Hepatocyte (in vitro differentiated cells): Measurements from ENCODE around the gene GON7. TPM values are rescaled to one million over a fixed set of nuclear protein-coding genes. Genes with fewer than 3 reads are reported as not detected.
A peak's percentile ranks its signal among the peaks of the same experiment; 100 is the strongest.

Experiments
- DNase-seq: peaks from one replicate; pipeline ENCODE4 v3.0.0-alpha.2; 2016; ENCODE audit warnings: low spot score
- H2AFZ ChIP-seq: fragments of 200-600 bp; sonication (generic); 2 replicates; pipeline ENCODE4 v1.6.0; 2016; ENCODE audit warnings: antibody characterized with exemption, mild to moderate bottlenecking
- H3K27ac ChIP-seq: fragments of 200-600 bp; sonication (generic); 2 replicates; pipeline ENCODE4 v1.5.1; 2016; ENCODE audit warnings: mild to moderate bottlenecking
- H3K27me3 ChIP-seq: fragments of 200-600 bp; sonication (generic); 2 replicates; pipeline ENCODE4 v1.6.1; 2016
- H3K36me3 ChIP-seq: fragments of 200-600 bp; sonication (generic); replicated peaks from 2 replicates; pipeline ENCODE4 v1.5.1; 2016; ENCODE audit warnings: low read depth; ENCODE audit not compliant: insufficient read depth
- H3K4me1 ChIP-seq: fragments of 200-600 bp; sonication (generic); 2 replicates; pipeline ENCODE4 v1.5.1; 2016; ENCODE audit warnings: mild to moderate bottlenecking, moderate library complexity; ENCODE audit not compliant: insufficient read depth
- H3K4me2 ChIP-seq: fragments of 200-600 bp; sonication (generic); 2 replicates; pipeline ENCODE4 v1.6.0; 2016
- H3K4me3 ChIP-seq: fragments of 200-600 bp; sonication (generic); 2 replicates; pipeline ENCODE4 v1.5.1; 2016; ENCODE audit warnings: mild to moderate bottlenecking
- H3K79me2 ChIP-seq: fragments of 200-600 bp; sonication (generic); 2 replicates; pipeline ENCODE4 v1.6.0; 2017; ENCODE audit warnings: mild to moderate bottlenecking
- H3K9me2 ChIP-seq: fragments of 200-600 bp; sonication (generic); replicated peaks from 2 replicates; pipeline ENCODE4 v1.6.0; 2017; ENCODE audit warnings: mild to moderate bottlenecking; ENCODE audit not compliant: insufficient read depth
- H3K9me3 ChIP-seq: fragments of 200-600 bp; sonication (generic); 2 replicates; pipeline ENCODE4 v1.5.1; 2016; ENCODE audit warnings: low read depth, mild to moderate bottlenecking
- H4K20me1 ChIP-seq: fragments of 200-600 bp; sonication (generic); 2 replicates; pipeline ENCODE4 v1.6.0; 2016; ENCODE audit warnings: mild to moderate bottlenecking; ENCODE audit not compliant: insufficient read depth, poor library complexity, severe bottlenecking
- EZH2 ChIP-seq: fragments of 200-600 bp; sonication (generic); IDR thresholded peaks from 2 replicates; pipeline ENCODE4 v1.6.1; 2016; ENCODE audit warnings: antibody characterized with exemption, mild to moderate bottlenecking, borderline replicate concordance
- EZH2phosphoT487 ChIP-seq: fragments of 200-600 bp; sonication (generic); IDR thresholded peaks from one replicate; pipeline ENCODE4 v1.6.1; 2018; ENCODE audit warnings: antibody characterized with exemption, mild to moderate bottlenecking, low read depth, moderate library complexity; ENCODE audit not compliant: unreplicated experiment, severe bottlenecking
- whole genome bisulfite sequencing: methylation state at CpG from one replicate; pipeline ENCODE4 v1.1.6; 2016; ENCODE audit warnings: low lambda C conversion rate; ENCODE audit errors: missing lambda C conversion rate; 5-methylcytosine and 5-hydroxymethylcytosine counted together
- polyA plus RNA-seq: library from polyadenylated mRNA; unstranded; fragments of >200 nt; fragmentation: Nextera tagmentation; extraction: Ambion mirVana; gene quantifications from 2 replicates; pipeline ENCODE4 v1.2.1, GENCODE V29; 2016
- total RNA-seq: library from RNA; depleted of rRNA; stranded (reverse); fragments of >200 nt; gene quantifications from 2 replicates; pipeline ENCODE4 v1.2.3, GENCODE V29; 2014
- TF ChIP-seq, protein P1 (sequence below): fragments of 200-600 bp; sonication (generic); IDR thresholded peaks from 2 replicates; pipeline ENCODE4 v1.5.1; 2016; ENCODE audit warnings: antibody characterized with exemption, mild to moderate bottlenecking; ENCODE audit not compliant: poor library complexity

Gene GON7
- total and polyA plus RNA-seq, 2 experiments from 2014 or later: 13.7 to 22.7 TPM

DNA sequence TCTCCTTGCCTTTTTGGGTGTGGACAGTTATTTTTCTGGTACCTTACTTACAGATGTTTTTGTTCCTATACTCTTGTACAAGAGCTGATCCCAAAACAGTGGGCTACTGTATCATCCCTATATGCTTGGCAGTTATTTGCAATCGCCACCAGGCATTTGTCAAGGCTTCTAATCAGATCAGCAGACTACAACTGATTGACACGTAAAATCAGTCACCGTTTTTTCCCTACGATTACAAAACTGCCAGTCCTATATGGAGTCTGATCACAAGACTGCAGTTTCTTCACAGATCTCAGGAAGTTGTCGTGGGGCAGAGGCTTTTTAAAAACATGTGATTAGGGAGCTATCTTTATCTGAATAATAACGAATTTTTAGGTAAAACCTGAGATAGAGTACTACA, 20.4 kb downstream of the GON7 start:
- Histone ChIP-seq H3K36me3 (no peaks in the 10 kb centered on the region), H3K27me3 (no peaks in the 10 kb centered on the region), H3K9me2 (no peaks in the 10 kb centered on the region), H4K20me1 (peaks cover 5% of the 10 kb centered on the region), H3K27ac (no peak overlapping the region), H3K4me2 (peak overlapping the region; percentile 85), H2AFZ (no peak overlapping the region), H3K4me1 (peaks cover 8% of the 10 kb centered on the region), H3K4me3 (no peak overlapping the region), H3K79me2 (peaks cover 54% of the 10 kb centered on the region), H3K9me3 (no peaks in the 10 kb centered on the region)
- DNase-seq: no peak
- 92% methylated on average over 6 of the region's 6 CpGs for WGBS
- TF ChIP-seq, protein P1, sequence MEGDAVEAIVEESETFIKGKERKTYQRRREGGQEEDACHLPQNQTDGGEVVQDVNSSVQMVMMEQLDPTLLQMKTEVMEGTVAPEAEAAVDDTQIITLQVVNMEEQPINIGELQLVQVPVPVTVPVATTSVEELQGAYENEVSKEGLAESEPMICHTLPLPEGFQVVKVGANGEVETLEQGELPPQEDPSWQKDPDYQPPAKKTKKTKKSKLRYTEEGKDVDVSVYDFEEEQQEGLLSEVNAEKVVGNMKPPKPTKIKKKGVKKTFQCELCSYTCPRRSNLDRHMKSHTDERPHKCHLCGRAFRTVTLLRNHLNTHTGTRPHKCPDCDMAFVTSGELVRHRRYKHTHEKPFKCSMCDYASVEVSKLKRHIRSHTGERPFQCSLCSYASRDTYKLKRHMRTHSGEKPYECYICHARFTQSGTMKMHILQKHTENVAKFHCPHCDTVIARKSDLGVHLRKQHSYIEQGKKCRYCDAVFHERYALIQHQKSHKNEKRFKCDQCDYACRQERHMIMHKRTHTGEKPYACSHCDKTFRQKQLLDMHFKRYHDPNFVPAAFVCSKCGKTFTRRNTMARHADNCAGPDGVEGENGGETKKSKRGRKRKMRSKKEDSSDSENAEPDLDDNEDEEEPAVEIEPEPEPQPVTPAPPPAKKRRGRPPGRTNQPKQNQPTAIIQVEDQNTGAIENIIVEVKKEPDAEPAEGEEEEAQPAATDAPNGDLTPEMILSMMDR: no peak
- TF ChIP-seq EZH2phosphoT487 (no peak), EZH2 (no peak)

DNA sequence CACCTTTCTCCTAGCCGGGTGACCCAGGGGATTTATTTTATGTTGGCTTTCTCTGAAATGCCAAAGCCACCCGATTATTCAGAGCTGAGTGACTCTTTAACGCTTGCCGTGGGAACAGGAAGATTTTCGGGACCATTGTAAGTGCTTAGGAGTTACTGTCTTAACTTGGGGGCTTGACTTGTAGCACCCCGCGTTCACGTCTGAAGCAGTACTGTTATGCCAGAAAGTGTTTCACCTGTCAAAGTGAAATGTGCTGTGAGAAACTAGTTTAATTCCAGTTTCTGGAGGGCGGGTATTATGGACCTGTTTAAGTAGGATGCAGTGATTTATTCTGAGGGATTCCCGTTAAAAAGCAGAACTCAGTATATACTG, 21.5 kb downstream of the GON7 start:
- no peaks in the 10 kb centered on the region for H3K9me2 ChIP-seq
- peak overlapping the region; percentile 100 for H3K27ac ChIP-seq
- H3K4me1 ChIP-seq: peaks cover 8% of the 10 kb centered on the region
- peak overlapping the region; percentile 96 for H3K4me3 ChIP-seq
- H3K9me3 ChIP-seq: no peaks in the 10 kb centered on the region
- WGBS: 2% methylated on average over 10 of the region's 10 CpGs
- no peak for DNase-seq
- no peak for TF ChIP-seq EZH2
- no peak for TF ChIP-seq EZH2phosphoT487
- TF ChIP-seq, protein P1: no peak
- peak overlapping the region; percentile 96 for H2AFZ ChIP-seq
- H3K36me3 ChIP-seq: no peaks in the 10 kb centered on the region
- peak overlapping the region; percentile 85 for H3K4me2 ChIP-seq
- H4K20me1 ChIP-seq: peaks cover 5% of the 10 kb centered on the region
- H3K27me3 ChIP-seq: no peaks in the 10 kb centered on the region
- H3K79me2 ChIP-seq: peaks cover 54% of the 10 kb centered on the region

DNA sequence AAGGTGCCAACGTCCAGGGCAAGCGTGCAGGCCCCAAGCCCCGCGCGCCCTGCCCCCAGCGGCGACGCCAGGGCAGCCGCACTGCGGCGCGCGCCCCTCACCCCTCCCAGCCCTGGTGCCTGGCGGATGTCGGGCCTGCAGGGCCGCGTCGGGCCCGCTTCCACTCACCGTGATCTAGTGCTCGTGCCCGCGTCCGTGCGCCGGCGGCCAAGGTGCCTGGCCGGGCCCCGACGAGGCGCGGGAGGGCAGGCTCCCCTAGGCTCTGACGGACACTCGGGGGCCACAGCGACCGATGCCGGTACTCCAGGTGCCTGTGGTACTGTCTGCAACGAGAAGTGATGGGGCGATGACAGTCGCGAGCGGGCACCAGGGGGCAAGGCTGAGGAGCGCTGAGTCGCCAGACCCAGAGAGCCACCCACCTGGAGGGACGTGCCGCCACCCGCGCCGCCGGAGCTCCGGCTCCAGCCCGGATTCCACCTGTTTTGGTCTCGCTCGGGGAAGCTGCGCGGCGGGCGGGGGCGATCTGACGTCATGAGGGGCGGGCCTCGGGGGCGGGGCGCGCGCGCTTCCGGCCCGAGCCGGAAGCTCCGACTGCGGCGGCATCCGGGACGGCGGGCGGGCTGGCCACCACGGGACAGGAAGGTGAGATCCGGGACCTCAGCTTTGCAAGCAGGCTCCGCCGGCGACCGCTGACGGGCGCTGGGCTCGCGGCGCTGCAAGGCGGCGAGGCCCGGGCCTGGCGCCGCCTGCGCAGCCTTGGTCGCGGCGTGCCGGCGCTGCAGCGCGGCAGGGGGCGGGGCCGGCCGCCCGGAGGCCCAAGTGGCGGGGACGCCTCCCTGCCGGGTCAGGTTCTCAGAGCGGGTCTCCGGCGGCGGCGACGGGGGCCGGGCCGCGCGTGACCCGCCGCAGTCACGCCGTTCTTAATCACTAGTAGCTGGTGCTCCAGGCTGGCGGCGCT, 22.2 kb downstream of the GON7 start, which contains the start of the genes LYSET and MOAP1:
Gene LYSET (plus strand): TSS at position 927 of the 958 bp plus-strand sequence. CDS start 89 bp downstream, outside the sequence.
Gene MOAP1 (minus strand): TSS at position 507 of the 958 bp plus-strand sequence. CDS start 655 bp downstream, outside the sequence.
- peak within 1 kb of the TSS; percentile 97 for H2AFZ ChIP-seq
- peaks cover 8% of the 10 kb centered on the region for H3K4me1 ChIP-seq
- no peaks in the 10 kb centered on the region for H3K27me3 ChIP-seq
- H3K36me3 ChIP-seq: no peaks in the 10 kb centered on the region
- H4K20me1 ChIP-seq: peaks cover 5% of the 10 kb centered on the region
- H3K27ac ChIP-seq: peak within 1 kb of the TSS; percentile 100
- H3K4me2 ChIP-seq: peak within 1 kb of the TSS; percentile 100
- TF ChIP-seq, protein P1: no peak
- TF ChIP-seq EZH2 (no peak), EZH2phosphoT487 (no peak)
- no peaks in the 10 kb centered on the region for H3K9me3 ChIP-seq
- WGBS: 1% methylated on average over 79 of the region's 124 CpGs
- H3K9me2 ChIP-seq: no peaks in the 10 kb centered on the region
- peak within 1 kb of the TSS; percentile 96 for H3K4me3 ChIP-seq
- H3K79me2 ChIP-seq: peaks cover 54% of the 10 kb centered on the region
- peak; percentile 94 for DNase-seq
